ENCODE data around the gene SLC5A2.
A peak's percentile ranks its signal among the peaks of the same experiment; 100 is the strongest.
"Not testable (repeated sequence)": the region's sequence is repeated elsewhere in the genome, so short reads cannot be mapped to it uniquely, and the experiment has no call there.

Gene SLC5A2

DNA sequence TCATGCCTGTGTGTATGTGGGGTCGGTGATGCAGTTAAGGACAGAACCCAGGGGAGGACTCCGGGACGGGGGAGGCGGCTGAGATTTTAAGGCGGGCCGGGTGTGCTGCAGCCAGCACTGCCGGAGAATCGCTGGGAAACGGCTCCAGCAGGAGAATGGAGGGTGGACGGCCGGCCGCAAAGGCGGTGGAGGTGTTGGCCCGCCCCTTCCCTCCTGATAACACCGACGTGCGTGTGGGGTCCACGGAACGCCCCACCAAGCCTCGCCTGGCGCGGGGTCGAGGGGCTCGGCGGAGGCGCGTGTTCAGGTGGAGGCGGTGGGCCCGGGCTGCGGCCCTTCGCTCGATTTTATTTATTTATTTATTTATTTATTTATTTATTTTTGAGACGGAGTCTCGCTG lies 41.0 kb upstream of the SLC5A2 start:
- H3K4me3 ChIP-seq (ENCODE audit: low read depth, low read length) = peak overlapping the region; percentile 72
- TF ChIP-seq, protein P1, sequence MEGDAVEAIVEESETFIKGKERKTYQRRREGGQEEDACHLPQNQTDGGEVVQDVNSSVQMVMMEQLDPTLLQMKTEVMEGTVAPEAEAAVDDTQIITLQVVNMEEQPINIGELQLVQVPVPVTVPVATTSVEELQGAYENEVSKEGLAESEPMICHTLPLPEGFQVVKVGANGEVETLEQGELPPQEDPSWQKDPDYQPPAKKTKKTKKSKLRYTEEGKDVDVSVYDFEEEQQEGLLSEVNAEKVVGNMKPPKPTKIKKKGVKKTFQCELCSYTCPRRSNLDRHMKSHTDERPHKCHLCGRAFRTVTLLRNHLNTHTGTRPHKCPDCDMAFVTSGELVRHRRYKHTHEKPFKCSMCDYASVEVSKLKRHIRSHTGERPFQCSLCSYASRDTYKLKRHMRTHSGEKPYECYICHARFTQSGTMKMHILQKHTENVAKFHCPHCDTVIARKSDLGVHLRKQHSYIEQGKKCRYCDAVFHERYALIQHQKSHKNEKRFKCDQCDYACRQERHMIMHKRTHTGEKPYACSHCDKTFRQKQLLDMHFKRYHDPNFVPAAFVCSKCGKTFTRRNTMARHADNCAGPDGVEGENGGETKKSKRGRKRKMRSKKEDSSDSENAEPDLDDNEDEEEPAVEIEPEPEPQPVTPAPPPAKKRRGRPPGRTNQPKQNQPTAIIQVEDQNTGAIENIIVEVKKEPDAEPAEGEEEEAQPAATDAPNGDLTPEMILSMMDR (IDR thresholded peaks at IDR 0.05; ENCODE audit: control insufficient read depth, extremely low read depth, insufficient read depth) = no peak
- no peak for DNase-seq (ENCODE audit: low read depth)

DNA sequence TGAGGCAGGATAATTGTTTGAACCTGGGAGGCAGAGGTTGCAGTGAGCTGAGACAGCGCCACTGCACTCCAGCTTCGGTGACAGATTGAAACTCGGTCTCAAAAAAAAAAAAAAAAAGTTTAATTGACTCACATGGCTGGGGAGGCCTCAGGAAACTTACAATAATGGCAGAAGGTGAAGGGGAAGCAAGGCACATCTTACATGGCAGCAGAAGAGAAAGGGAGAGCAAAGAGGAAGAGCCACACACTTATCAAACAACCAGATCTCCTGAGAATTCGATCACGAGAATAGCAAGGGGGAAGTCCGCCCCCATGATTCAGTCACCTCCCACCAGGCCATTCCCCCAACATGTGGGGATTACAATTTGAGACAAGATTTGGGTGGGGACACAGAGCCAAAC lies 37.0 kb upstream of the SLC5A2 start:
- not testable (repeated sequence) for H3K4me3 ChIP-seq (ENCODE audit: low read depth, low read length)

DNA sequence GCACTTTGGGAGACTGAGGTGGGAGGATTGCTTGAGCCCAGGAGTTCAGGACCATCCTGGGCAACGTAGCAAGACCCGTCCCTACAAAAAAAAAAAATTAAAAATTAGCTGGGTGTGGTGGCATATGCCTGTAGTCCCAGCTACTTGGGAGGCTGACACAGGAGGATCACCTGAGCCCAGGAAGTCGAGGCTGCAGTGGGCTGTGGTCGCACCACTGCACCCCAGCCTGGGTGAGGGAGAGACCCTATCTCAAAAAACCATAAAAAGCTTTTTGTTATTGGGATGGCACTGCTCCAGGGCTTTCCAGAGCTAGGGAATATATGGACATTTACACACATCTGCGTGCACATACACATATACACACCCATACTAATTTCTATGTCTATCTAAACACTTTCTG lies 31.7 kb upstream of the SLC5A2 start:
- TF ChIP-seq, protein P1 (IDR thresholded peaks at IDR 0.05; ENCODE audit: control insufficient read depth, extremely low read depth, insufficient read depth) = no peak
- no peak overlapping the region for H3K4me3 ChIP-seq (ENCODE audit: low read depth, low read length)
- no peak for DNase-seq (ENCODE audit: low read depth)

More for the DNA sequence above, 37.0 kb upstream of the SLC5A2 start:
- DNase-seq (ENCODE audit: low read depth) = not testable (repeated sequence)

DNA sequence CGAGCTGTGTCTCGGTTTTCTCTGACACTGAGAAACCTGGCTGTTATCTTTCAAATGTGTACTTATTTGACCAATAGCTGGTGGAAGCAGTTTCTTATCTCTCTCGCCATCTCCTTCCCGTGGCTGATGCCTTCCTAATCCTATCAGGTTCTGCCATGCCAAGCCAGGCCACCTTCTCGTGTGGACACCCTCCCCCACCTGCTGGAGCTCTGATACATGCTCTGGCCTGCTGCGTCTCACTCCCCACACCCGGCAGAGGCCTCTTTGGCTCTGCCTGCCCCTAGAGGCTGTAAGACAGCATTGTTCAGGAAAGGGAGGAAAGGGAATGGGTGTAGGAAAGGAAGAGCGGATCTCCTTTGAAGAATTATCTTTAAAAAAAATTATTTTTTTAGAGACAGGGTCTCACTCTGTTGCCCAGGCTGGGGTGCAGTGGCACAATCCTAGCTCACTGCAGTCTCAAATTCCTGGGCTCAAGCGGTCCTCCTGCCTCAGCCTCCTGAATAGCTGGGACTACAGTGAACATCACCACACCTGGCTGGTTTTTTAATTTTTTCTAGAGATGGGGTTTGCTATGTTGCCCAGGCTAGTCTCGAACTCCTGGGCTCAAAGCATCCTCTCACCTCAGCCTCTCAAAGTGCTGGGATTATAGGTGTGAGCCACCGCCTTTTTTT lies 31.1 kb upstream of the SLC5A2 start:
- DNase-seq (ENCODE audit: low read depth) = peak; percentile 93
- no peak overlapping the region for H3K4me3 ChIP-seq (ENCODE audit: low read depth, low read length)
- TF ChIP-seq, protein P1 (IDR thresholded peaks at IDR 0.05; ENCODE audit: control insufficient read depth, extremely low read depth, insufficient read depth) = peak; percentile 72

DNA sequence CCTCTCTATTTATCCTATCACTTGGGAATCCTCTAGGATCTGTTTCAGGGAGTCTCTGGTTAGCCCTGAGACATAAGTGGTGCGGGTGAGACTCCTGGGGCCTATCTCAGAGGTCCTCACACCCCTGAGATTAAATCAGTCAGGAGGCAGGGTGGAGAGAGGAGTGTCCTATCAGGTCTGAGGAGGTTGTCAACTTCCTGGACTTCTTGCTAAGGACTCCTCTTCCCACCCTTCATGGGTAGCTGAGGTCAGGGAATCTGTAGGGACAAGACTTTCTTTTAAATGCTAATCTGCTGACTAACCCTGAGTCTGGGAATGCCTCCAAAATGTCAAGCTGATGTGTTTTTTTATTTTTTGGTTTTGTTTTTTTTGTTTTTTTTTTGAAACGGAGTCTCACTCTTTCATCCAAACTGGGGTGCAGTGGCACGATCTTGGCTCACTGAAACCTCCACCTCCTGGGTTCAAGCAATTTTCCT lies 30.3 kb upstream of the SLC5A2 start:
- DNase-seq (ENCODE audit: low read depth) = no peak
- H3K4me3 ChIP-seq (ENCODE audit: low read depth, low read length) = no peak overlapping the region
- TF ChIP-seq, protein P1 (IDR thresholded peaks at IDR 0.05; ENCODE audit: control insufficient read depth, extremely low read depth, insufficient read depth) = no peak

DNA sequence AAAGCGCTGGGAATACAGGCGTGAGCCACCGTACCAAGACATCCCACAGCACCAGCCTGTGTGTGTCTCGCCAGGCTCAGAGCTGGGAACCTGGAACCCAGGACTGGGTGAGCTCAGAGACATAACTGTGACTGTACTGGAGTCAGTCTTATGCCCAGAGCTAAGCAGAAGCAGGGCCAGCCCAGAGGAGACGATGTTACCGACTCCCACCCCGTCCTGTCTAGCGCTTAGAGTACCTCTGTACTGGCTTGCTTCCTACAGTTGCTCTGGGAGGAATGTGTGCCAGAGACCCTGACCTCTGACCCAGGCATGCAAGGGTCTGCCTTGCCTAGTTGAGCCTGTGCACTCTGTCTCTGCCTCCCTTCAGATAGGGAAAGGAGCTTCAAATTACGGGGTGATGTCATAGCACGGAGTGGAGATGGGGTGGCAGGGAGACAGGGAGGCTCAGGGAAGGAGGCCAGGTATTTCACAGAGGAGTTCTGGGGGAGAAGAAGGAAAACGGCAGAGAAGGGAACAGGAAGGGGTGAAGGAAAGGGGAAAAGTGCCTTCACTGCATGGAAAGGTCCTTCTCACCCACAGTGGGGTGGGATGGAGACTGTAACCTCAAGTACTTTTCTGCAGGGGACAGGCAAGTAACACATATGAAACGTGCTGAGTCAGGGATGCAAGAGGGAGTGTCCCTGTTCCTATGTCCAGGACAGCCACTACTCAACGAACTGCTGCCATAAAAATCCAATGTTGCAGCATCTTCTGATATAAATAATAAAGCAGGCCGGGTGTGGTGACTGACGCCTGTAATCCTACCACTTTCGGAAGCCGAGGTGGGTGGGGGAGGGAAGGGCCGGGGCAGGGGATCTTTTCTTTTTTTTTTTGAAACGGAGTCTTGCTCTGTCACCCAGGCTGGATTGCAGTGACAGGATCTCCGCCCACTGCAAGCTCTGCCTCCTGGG lies 29.4 kb upstream of the SLC5A2 start:
- no peak overlapping the region for H3K4me3 ChIP-seq (ENCODE audit: low read depth, low read length)
- DNase-seq (ENCODE audit: low read depth) = no peak
- TF ChIP-seq, protein P1 (IDR thresholded peaks at IDR 0.05; ENCODE audit: control insufficient read depth, extremely low read depth, insufficient read depth) = no peak

DNA sequence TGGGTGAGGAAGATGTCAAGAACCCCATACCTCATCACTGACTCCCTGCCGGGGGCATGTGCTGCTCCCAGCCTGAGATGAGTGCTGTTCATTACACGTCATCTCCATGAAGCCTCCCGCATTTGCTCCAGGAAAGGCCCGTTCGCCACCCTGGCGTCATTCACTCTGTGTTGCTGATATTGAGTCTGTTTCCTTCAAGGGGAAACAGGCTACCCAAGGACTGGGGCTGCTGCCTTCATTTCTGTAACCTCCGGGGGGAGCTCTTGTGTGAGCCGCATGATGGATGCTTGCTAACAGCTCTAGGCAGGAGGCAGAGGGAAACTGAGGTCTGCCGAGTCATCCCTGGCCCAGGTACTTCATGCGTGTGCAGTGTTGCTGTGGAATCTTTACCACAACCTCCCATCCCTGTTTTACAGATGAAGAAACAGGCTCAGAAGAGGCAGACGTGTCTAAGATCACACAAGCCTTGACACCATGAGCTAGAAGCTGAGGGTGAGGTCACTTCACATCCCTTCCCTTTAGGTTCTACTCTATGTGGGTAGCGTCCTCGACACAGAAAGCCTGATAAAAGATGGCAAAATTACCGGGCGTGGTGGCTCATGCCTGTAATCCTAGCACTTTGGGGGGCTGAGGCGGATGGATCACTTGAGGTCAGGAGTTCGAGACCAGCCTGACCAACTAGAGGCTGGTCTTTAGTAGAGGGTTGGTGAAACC lies 27.2 kb upstream of the SLC5A2 start:
- no peak overlapping the region for H3K4me3 ChIP-seq (ENCODE audit: low read depth, low read length)
- no peak for DNase-seq (ENCODE audit: low read depth)
- TF ChIP-seq, protein P1 (IDR thresholded peaks at IDR 0.05; ENCODE audit: control insufficient read depth, extremely low read depth, insufficient read depth) = peak; percentile 17; the same call in 1 of the 2 replicates

Data from LNCaP clone FGC (cell line).